Measurements from ENCODE around the gene VPS13D.
"Not testable (repeated sequence)": the region's sequence is repeated elsewhere in the genome, so short reads cannot be mapped to it uniquely, and the experiment has no call there.

Gene VPS13D

DNA sequence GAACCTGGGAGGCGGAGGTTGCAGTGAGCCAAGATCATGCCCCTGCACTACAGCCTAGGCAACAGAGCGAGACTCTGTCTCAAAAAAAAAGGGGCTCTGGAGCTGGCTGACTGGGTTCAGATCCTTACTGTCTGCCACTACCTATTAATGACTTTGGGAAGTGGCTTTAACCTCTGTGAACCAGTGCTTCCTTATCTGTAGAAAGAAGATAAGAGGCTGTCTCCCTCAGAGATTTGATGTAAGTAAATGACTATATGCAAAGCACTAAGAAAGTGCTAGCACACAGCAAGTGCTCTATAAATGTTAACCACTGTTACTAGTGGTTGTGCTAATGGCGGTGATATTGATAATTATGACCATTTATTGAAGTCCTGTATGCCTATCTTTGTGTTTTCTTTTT, 94.6 kb downstream of the VPS13D start:
- Histone ChIP-seq H3K4me3 (ENCODE audit: low read length) (no peak overlapping the region), H3K27me3 (ENCODE audit: control insufficient read depth, insufficient read depth, low read length) (no peaks in the 10 kb centered on the region), H3K36me3 (ENCODE audit: insufficient read depth, low read length) (peaks cover 40% of the 10 kb centered on the region), H3K4me1 (ENCODE audit: control insufficient read depth, insufficient read depth, low read length) (no peaks in the 10 kb centered on the region), H3K4me2 (ENCODE audit: low read length) (no peak overlapping the region), H3K9ac (ENCODE audit: low read depth, low read length) (no peak overlapping the region), H3K9me3 (replicated peaks; ENCODE audit: low read length) (no peaks in the 10 kb centered on the region)

DNA sequence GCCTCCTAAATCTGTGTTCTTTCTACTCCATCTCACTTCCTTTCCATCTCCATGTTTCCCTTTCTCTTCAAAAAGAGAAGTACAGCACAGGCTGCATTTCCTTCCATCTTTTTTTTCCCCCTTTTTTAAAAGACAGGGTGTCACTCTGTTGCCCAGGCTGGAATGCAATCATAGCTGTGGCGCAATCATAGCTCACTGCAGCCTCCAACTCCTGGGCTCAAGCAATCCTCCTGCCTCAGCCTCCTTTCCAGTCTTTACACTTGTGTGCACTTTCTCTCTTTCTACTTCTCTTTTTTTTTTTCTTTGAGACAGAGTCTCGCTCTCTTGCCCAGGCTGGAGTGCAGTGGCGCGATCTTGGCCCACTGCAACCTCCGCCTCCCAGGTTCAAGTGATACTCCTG, 95.1 kb downstream of the VPS13D start:
- not testable (repeated sequence) for H3K4me3 ChIP-seq (ENCODE audit: low read length)
- peaks cover 35% of the 10 kb centered on the region for H3K36me3 ChIP-seq (ENCODE audit: insufficient read depth, low read length)

DNA sequence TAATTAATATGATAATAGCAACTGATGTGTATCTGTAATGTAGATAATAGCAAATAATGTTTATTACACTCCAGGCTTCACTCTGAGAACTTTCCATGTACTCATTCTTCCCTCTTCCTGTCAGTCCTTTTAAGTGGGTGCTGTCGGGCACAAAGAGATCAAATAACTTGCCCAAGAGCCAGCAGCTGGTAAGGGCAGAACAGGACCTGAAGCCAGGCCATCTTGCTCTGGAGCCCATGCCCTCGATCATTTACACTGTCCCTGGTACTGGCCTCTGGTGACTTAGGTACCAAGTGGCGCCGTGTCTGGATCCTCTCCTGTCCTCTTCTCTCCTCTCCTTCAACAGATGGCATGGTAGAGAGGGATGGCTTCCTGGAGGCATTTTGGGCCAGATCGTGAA, 97.2 kb downstream of the VPS13D start:
- H3K4me2 ChIP-seq (ENCODE audit: low read length), result no peak overlapping the region
- H3K36me3 ChIP-seq (ENCODE audit: insufficient read depth, low read length), result peaks cover 35% of the 10 kb centered on the region
- H3K9ac ChIP-seq (ENCODE audit: low read depth, low read length), result no peak overlapping the region
- H3K9me3 ChIP-seq (replicated peaks; ENCODE audit: low read length), result no peaks in the 10 kb centered on the region
- H3K4me1 ChIP-seq (ENCODE audit: control insufficient read depth, insufficient read depth, low read length), result no peaks in the 10 kb centered on the region
- H3K4me3 ChIP-seq (ENCODE audit: low read length), result no peak overlapping the region
- no peaks in the 10 kb centered on the region for H3K27me3 ChIP-seq (ENCODE audit: control insufficient read depth, insufficient read depth, low read length)

More for the DNA sequence above, 95.1 kb downstream of the VPS13D start:
- H3K4me2 ChIP-seq (ENCODE audit: low read length); H3K9ac ChIP-seq (ENCODE audit: low read depth, low read length); H3K4me1 ChIP-seq (ENCODE audit: control insufficient read depth, insufficient read depth, low read length); H3K27me3 ChIP-seq (ENCODE audit: control insufficient read depth, insufficient read depth, low read length); H3K9me3 ChIP-seq (replicated peaks; ENCODE audit: low read length): not testable (repeated sequence)

DNA sequence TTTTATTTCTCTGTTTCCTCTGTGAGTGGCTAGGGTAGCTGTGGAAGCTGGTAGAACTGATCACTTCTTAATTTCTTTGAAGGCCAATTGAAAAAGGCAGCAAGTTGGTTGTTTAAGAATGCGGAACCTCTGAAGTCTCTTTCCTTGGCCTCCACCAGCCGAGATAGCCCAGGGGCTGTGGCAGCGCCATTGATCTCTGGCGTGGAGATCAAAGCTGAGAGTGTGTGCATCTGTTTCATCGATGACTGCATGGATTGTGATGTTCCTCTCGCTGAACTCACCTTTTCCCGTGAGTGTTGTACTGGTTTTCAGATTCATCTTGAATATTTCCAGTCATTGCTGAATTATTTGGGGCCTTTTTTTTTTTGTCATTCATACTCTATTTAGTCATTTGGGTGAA, 97.7 kb downstream of the VPS13D start:
- Histone ChIP-seq H3K9ac (ENCODE audit: low read depth, low read length) (no peak overlapping the region), H3K4me3 (ENCODE audit: low read length) (no peak overlapping the region), H3K27me3 (ENCODE audit: control insufficient read depth, insufficient read depth, low read length) (no peaks in the 10 kb centered on the region), H3K4me1 (ENCODE audit: control insufficient read depth, insufficient read depth, low read length) (no peaks in the 10 kb centered on the region), H3K36me3 (ENCODE audit: insufficient read depth, low read length) (peaks cover 33% of the 10 kb centered on the region), H3K9me3 (replicated peaks; ENCODE audit: low read length) (no peaks in the 10 kb centered on the region), H3K4me2 (ENCODE audit: low read length) (no peak overlapping the region)

DNA sequence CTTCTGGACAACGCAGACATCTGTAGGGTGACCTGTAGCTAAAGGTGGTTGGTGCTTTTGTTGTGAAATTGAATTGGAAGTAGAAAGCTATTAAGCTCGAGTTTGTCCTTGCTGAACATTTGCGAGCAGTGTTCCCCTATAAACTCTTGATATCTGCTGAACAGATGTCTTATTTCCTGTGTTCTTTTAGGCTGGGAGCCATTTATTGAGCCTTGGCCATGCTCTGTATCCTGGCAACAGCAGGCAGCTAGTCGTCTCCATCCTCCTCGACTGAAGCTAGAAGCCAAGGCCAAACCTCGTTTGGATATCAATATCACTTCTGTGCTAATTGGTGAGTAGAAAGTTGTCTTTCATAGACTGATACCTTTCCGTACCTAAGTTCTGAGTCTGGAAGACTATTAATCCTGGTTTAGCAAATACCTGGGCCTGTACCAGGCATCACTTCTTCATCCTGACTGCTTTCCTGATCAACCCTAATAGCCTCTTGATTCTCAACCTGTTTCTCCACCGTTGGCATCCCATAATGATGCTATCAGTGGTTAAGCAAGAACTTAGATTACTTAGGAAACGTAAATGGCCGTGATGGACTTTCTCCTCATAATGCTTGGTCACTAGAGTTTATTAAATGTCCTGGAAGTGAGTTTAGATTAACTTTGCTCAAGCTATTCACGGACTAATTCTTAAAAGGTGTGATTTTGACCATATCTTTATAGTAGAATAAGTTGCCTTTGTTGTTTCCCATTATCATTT, 103.4 kb downstream of the VPS13D start:
- Histone ChIP-seq H3K9me3 (replicated peaks; ENCODE audit: low read length) (no peaks in the 10 kb centered on the region), H3K4me2 (ENCODE audit: low read length) (no peak overlapping the region), H3K27me3 (ENCODE audit: control insufficient read depth, insufficient read depth, low read length) (no peaks in the 10 kb centered on the region), H3K4me3 (ENCODE audit: low read length) (no peak overlapping the region), H3K9ac (ENCODE audit: low read depth, low read length) (no peak overlapping the region), H3K36me3 (ENCODE audit: insufficient read depth, low read length) (peaks cover 33% of the 10 kb centered on the region), H3K4me1 (ENCODE audit: control insufficient read depth, insufficient read depth, low read length) (no peaks in the 10 kb centered on the region)

DNA sequence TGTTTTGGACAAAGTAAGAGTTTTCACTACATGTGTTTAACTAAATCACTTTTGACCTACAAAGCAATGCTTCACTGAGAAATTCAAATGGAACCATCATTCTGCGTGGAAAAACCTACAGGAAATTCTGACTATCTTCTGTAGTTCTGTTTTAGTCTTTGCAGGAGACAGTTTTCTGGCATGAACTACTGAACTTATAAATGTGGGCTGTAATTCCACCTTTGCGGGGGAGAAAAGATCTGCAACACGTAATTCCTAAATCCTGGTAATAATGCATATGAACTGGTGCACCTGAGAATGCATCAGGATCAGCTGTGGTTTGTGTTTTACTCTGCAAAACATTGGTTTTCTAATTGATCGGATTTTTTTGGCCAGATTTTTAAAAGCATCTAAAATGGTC, 106.0 kb downstream of the VPS13D start:
- H3K9ac ChIP-seq (ENCODE audit: low read depth, low read length), result no peak overlapping the region
- H3K4me2 ChIP-seq (ENCODE audit: low read length), result no peak overlapping the region
- H3K27me3 ChIP-seq (ENCODE audit: control insufficient read depth, insufficient read depth, low read length), result no peaks in the 10 kb centered on the region
- H3K4me3 ChIP-seq (ENCODE audit: low read length), result no peak overlapping the region
- H3K9me3 ChIP-seq (replicated peaks; ENCODE audit: low read length), result no peaks in the 10 kb centered on the region
- H3K36me3 ChIP-seq (ENCODE audit: insufficient read depth, low read length), result peaks cover 45% of the 10 kb centered on the region
- no peaks in the 10 kb centered on the region for H3K4me1 ChIP-seq (ENCODE audit: control insufficient read depth, insufficient read depth, low read length)

DNA sequence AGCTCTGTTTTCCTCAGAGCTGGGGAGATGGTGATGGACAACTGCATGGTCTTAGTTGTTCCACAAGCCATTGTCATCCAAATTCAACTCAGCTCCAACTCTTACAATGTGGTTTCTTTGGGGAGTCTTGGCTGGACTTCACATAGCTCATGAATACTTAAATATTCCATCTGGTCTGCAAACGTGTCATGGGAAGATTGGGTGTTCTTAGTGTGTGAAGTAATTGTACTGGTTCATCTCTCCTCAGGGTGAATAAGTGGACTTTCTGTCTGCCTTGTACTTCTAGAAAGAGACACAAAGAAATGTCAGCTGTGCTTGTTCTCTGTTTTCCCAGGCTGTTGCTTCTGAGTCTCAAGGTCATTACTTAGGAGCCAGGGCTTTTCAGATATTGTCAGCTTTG, 106.6 kb downstream of the VPS13D start:
- Histone ChIP-seq H3K36me3 (ENCODE audit: insufficient read depth, low read length) (peaks cover 43% of the 10 kb centered on the region), H3K4me2 (ENCODE audit: low read length) (no peak overlapping the region), H3K4me3 (ENCODE audit: low read length) (no peak overlapping the region)

DNA sequence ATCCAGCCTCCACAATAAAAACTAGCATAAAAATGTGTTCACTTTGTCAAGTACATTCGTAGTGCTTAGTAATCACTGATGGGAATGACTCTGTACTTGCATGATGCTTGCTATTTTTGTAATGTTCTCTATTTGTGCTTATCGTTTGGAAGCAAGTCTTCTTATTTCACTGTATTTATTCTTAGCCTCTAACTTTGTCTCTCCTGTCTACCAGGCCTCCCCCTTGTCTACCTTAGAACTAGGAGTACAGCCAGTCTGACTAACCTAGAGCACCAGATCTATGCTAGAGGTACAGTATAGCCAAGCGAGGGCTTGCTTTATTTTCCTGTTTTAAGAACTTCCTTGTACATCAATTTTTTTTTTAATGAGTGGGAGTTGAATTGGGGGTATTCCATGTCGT, 108.2 kb downstream of the VPS13D start:
- H3K9ac ChIP-seq (ENCODE audit: low read depth, low read length), result no peak overlapping the region
- H3K27me3 ChIP-seq (ENCODE audit: control insufficient read depth, insufficient read depth, low read length), result no peaks in the 10 kb centered on the region
- H3K4me3 ChIP-seq (ENCODE audit: low read length), result no peak overlapping the region
- H3K4me1 ChIP-seq (ENCODE audit: control insufficient read depth, insufficient read depth, low read length), result peaks cover 10% of the 10 kb centered on the region
- H3K4me2 ChIP-seq (ENCODE audit: low read length), result no peak overlapping the region
- H3K9me3 ChIP-seq (replicated peaks; ENCODE audit: low read length), result no peaks in the 10 kb centered on the region
- H3K36me3 ChIP-seq (ENCODE audit: insufficient read depth, low read length), result peaks cover 43% of the 10 kb centered on the region

More for the DNA sequence above, 106.6 kb downstream of the VPS13D start:
- no peaks in the 10 kb centered on the region for H3K4me1 ChIP-seq (ENCODE audit: control insufficient read depth, insufficient read depth, low read length)
- H3K9ac ChIP-seq (ENCODE audit: low read depth, low read length), result no peak overlapping the region
- no peaks in the 10 kb centered on the region for H3K9me3 ChIP-seq (replicated peaks; ENCODE audit: low read length)
- H3K27me3 ChIP-seq (ENCODE audit: control insufficient read depth, insufficient read depth, low read length), result no peaks in the 10 kb centered on the region

DNA sequence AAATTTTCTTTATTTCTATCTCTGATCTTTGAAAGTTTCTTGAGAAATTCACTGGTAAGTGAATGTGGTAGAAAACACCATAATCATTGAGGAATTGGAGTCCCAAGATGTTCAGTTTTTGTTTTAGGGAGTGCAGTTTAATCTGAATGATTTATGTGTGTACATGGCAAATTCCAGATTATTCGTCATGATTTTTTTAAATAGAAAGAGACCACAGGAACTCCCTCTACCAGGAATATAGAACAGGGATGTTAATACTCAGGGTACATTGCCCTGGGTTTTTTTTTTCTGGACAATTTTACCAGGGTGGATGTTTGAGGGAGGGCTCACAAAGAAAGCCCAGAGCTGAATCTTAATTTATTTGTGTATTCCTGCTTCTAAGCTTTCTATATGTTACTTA, 109.0 kb downstream of the VPS13D start:
- Histone ChIP-seq H3K4me1 (ENCODE audit: control insufficient read depth, insufficient read depth, low read length) (peaks cover 10% of the 10 kb centered on the region), H3K9me3 (replicated peaks; ENCODE audit: low read length) (no peaks in the 10 kb centered on the region), H3K4me2 (ENCODE audit: low read length) (no peak overlapping the region), H3K36me3 (ENCODE audit: insufficient read depth, low read length) (peaks cover 38% of the 10 kb centered on the region), H3K27me3 (ENCODE audit: control insufficient read depth, insufficient read depth, low read length) (no peaks in the 10 kb centered on the region), H3K4me3 (ENCODE audit: low read length) (no peak overlapping the region), H3K9ac (ENCODE audit: low read depth, low read length) (no peak overlapping the region)

DNA sequence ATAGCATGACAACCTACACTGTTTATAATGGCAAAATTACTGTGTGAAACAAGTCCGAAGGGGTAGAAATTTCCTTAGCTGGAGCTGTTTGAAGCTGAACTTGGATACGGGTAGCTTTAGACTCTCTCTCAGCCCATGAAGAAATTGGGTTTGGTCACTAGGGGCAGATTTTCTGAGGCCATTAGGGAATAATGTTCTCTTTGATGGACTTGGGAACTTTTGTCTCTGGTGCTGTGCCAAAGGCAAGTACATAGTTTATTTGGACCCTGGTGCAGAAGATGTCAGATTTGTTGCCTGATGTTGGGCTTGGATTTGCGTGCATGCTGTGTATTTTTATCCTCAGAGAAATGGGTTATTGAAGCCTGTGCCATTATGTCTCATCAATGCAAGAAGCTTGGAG, 109.6 kb downstream of the VPS13D start:
- H3K27me3 ChIP-seq (ENCODE audit: control insufficient read depth, insufficient read depth, low read length), result no peaks in the 10 kb centered on the region
- H3K9ac ChIP-seq (ENCODE audit: low read depth, low read length), result no peak overlapping the region
- no peak overlapping the region for H3K4me3 ChIP-seq (ENCODE audit: low read length)
- no peaks in the 10 kb centered on the region for H3K9me3 ChIP-seq (replicated peaks; ENCODE audit: low read length)
- H3K4me1 ChIP-seq (ENCODE audit: control insufficient read depth, insufficient read depth, low read length), result peaks cover 10% of the 10 kb centered on the region
- no peak overlapping the region for H3K4me2 ChIP-seq (ENCODE audit: low read length)
- H3K36me3 ChIP-seq (ENCODE audit: insufficient read depth, low read length), result peaks cover 42% of the 10 kb centered on the region

DNA sequence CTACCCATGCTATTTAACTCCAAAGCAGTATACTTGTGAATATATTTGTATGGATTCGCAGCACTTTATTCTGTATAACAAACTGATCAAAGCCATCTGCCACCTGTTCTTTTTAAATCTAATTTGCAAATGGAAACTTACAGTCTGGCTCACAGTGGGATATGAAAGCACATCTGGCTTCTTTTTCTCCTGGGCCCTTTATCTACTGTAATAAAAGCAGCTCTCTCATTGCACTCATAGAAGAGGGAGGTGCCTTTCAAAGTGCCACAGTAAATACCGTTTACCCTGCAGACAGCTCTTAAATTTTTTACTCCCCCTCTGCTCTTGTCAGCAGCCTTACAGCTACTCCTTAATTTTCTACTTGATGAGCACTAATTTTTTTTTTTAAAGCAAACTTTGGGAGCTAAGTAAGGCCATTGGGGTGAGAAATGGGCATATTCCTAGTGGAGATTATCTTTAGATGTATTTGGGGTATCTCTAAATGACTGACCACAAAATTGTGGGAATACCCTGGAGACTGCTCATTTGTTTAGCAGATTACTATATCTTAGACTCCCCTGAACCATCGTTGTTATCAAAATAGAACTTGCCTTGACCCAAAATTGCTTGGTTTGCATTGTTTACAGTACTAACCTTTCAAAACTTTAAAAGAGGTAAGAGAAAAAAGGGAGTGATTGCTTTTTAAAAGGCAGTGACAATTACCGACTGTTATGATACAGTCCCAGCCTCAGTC, 110.1 kb downstream of the VPS13D start:
- peaks cover 48% of the 10 kb centered on the region for H3K36me3 ChIP-seq (ENCODE audit: insufficient read depth, low read length)
- H3K9ac ChIP-seq (ENCODE audit: low read depth, low read length), result no peak overlapping the region
- no peaks in the 10 kb centered on the region for H3K9me3 ChIP-seq (replicated peaks; ENCODE audit: low read length)
- no peaks in the 10 kb centered on the region for H3K27me3 ChIP-seq (ENCODE audit: control insufficient read depth, insufficient read depth, low read length)
- H3K4me3 ChIP-seq (ENCODE audit: low read length), result no peak overlapping the region
- H3K4me2 ChIP-seq (ENCODE audit: low read length), result no peak overlapping the region
- H3K4me1 ChIP-seq (ENCODE audit: control insufficient read depth, insufficient read depth, low read length), result peaks cover 10% of the 10 kb centered on the region

DNA sequence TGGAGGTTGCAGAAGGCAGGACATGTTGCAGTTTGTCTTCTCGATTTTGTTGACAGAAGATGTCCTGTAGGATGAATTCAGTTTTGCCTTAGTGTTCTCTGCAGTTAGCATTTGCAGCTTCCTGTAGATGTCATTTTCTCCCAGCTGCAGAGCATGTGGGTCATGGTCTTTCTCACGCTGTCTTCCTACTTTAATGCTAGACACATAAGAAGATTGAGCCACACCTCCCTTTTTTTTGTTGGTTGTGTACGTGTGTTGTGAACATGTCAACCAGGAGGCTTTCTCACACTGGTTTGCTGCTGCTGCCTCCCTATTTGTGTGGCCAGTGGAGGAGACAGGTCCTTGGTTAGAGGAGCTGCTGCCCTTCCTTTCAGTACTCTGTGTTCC, 110.7 kb downstream of the VPS13D start:
- peaks cover 10% of the 10 kb centered on the region for H3K4me1 ChIP-seq (ENCODE audit: control insufficient read depth, insufficient read depth, low read length)
- H3K4me2 ChIP-seq (ENCODE audit: low read length), result no peak overlapping the region
- H3K9ac ChIP-seq (ENCODE audit: low read depth, low read length), result no peak overlapping the region
- H3K4me3 ChIP-seq (ENCODE audit: low read length), result no peak overlapping the region
- H3K27me3 ChIP-seq (ENCODE audit: control insufficient read depth, insufficient read depth, low read length), result no peaks in the 10 kb centered on the region
- no peaks in the 10 kb centered on the region for H3K9me3 ChIP-seq (replicated peaks; ENCODE audit: low read length)
- H3K36me3 ChIP-seq (ENCODE audit: insufficient read depth, low read length), result peaks cover 48% of the 10 kb centered on the region

All from skeletal muscle satellite cell (primary cell).